Stomach smooth muscle (tissue), 2 donors: Measurements from ENCODE around the gene ZIK1.

Source experiments
- H3K27ac ChIP-seq: one replicate; pipeline ENCODE4 v1.7.0; 2013; ENCODE audit warnings: mild to moderate bottlenecking, low read length, inconsistent platforms
- H3K27me3 ChIP-seq, 2 donors: one replicate each; pipeline ENCODE4 v1.7.0; 2013; ENCODE audit warnings: low read length in 2 of 2; ENCODE audit not compliant: insufficient read depth in 2 of 2, control insufficient read depth in 1 of 2
- H3K36me3 ChIP-seq, 2 donors: one replicate each; pipeline ENCODE4 v1.7.0; 2013; ENCODE audit warnings: low read length in 2 of 2; ENCODE audit not compliant: control insufficient read depth in 2 of 2, insufficient read depth in 2 of 2
- H3K4me1 ChIP-seq: one replicate; pipeline ENCODE4 v1.7.0; 2013; ENCODE audit warnings: low read length; ENCODE audit not compliant: control insufficient read depth, insufficient read depth
- H3K4me3 ChIP-seq, 2 donors: one replicate each; pipeline ENCODE4 v1.7.0; 2013; ENCODE audit warnings: low read length in 2 of 2
- H3K9ac ChIP-seq, 2 donors: one replicate each; pipeline ENCODE4 v1.7.0; 2013; ENCODE audit warnings: low read length in 2 of 2, mild to moderate bottlenecking in 1 of 2
- H3K9me3 ChIP-seq, 2 donors: one replicate each; pipeline ENCODE4 v1.7.0; 2013; ENCODE audit warnings: low read length in 2 of 2; ENCODE audit not compliant: control insufficient read depth in 2 of 2
- donor health status: healthy.
- donor health status: Pancreatic carcinoma.

ZIK1 gene

GRCh38 chr19:57642396-57643046 lies 58.6 kb downstream of the ZIK1 start:
- Histone ChIP-seq H3K27ac (no peak overlapping the region), H3K36me3 (peaks cover 42 to 45% of the 10 kb centered on the region in 2 donors), H3K4me1 (no peaks in the 10 kb centered on the region), H3K4me3 (peak overlapping the region in 1 of 2 donors; percentile 15), H3K9me3 (peaks cover 34 to 41% of the 10 kb centered on the region in 2 donors), H3K9ac (no peak overlapping the region), H3K27me3 (no peaks in the 10 kb centered on the region)
